Measurements from ENCODE around the gene PIM2.

DNA sequence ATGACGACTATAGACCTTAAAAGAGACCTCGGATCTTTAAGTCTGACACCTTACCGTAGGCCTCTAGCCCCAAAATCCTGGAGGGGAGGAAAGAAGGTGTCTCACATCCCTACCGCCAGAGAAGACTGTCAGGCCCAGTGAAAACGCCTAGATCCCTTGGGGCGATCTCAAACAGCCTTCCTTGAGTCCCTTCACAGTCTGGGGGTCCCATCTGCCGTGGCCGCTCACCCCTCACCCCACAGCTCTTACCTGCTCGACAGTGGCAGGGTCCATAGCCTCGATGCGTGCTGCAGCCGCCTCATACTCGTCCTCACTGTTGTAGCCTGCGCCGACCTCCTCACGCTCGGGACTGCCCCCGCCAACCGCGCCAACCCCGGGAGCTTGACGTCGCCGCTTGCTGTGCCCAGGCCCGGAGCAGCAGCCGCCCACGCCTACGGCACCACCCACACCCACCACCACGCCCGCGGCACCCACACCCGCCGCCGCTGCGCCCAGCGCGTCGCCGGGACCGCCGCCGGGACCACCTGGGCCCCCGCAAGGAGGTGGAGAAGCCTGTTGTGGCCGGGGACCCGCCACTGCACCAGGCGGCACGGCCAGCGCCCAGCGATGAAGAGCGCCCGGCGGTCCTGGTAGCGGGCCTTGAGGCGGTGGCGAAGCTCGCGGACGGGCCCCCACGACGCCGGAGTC is 38.0 kb upstream of the PIM2 start:
- TF ChIP-seq, protein P1, sequence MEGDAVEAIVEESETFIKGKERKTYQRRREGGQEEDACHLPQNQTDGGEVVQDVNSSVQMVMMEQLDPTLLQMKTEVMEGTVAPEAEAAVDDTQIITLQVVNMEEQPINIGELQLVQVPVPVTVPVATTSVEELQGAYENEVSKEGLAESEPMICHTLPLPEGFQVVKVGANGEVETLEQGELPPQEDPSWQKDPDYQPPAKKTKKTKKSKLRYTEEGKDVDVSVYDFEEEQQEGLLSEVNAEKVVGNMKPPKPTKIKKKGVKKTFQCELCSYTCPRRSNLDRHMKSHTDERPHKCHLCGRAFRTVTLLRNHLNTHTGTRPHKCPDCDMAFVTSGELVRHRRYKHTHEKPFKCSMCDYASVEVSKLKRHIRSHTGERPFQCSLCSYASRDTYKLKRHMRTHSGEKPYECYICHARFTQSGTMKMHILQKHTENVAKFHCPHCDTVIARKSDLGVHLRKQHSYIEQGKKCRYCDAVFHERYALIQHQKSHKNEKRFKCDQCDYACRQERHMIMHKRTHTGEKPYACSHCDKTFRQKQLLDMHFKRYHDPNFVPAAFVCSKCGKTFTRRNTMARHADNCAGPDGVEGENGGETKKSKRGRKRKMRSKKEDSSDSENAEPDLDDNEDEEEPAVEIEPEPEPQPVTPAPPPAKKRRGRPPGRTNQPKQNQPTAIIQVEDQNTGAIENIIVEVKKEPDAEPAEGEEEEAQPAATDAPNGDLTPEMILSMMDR (IDR thresholded peaks at IDR 0.05; ENCODE audit: low read depth, low read length, missing input control), result no peak
- TF ChIP-seq JUND (IDR thresholded peaks at IDR 0.05), result no peak
- TF ChIP-seq, protein P2, sequence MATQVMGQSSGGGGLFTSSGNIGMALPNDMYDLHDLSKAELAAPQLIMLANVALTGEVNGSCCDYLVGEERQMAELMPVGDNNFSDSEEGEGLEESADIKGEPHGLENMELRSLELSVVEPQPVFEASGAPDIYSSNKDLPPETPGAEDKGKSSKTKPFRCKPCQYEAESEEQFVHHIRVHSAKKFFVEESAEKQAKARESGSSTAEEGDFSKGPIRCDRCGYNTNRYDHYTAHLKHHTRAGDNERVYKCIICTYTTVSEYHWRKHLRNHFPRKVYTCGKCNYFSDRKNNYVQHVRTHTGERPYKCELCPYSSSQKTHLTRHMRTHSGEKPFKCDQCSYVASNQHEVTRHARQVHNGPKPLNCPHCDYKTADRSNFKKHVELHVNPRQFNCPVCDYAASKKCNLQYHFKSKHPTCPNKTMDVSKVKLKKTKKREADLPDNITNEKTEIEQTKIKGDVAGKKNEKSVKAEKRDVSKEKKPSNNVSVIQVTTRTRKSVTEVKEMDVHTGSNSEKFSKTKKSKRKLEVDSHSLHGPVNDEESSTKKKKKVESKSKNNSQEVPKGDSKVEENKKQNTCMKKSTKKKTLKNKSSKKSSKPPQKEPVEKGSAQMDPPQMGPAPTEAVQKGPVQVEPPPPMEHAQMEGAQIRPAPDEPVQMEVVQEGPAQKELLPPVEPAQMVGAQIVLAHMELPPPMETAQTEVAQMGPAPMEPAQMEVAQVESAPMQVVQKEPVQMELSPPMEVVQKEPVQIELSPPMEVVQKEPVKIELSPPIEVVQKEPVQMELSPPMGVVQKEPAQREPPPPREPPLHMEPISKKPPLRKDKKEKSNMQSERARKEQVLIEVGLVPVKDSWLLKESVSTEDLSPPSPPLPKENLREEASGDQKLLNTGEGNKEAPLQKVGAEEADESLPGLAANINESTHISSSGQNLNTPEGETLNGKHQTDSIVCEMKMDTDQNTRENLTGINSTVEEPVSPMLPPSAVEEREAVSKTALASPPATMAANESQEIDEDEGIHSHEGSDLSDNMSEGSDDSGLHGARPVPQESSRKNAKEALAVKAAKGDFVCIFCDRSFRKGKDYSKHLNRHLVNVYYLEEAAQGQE (IDR thresholded peaks at IDR 0.05), result no peak
- TF ChIP-seq NR2F2 (IDR thresholded peaks at IDR 0.05), result no peak
- TF ChIP-seq, protein P3, sequence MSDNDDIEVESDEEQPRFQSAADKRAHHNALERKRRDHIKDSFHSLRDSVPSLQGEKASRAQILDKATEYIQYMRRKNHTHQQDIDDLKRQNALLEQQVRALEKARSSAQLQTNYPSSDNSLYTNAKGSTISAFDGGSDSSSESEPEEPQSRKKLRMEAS (IDR thresholded peaks at IDR 0.05), result no peak
- TF ChIP-seq SP1 (IDR thresholded peaks at IDR 0.05), result no peak
- TF ChIP-seq TAF1 (conservative IDR thresholded peaks at IDR 0.05), result no peak
- TF ChIP-seq RXRA (IDR thresholded peaks at IDR 0.05), result no peak

Data from liver (tissue), 3 donors.